ENCODE data around the gene LPP.
"Not testable (repeated sequence)": the region's sequence is repeated elsewhere in the genome, so short reads cannot be mapped to it uniquely, and the experiment has no call there.

LPP gene

GRCh38 chr3:188635258-188636042, 481.5 kb downstream of the LPP start:
- H3K4me3 ChIP-seq (ENCODE audit: control insufficient read depth, low read depth, low read length): no peak overlapping the region
- TF ChIP-seq CTCF (IDR thresholded peaks at IDR 0.05; ENCODE audit: control insufficient read depth, insufficient read depth, low read depth, low read length, missing control alignments): no peak
- DNase-seq (ENCODE audit: low read depth): peak; percentile 39

- not testable (repeated sequence) for DNase-seq (ENCODE audit: low read depth); H3K4me3 ChIP-seq (ENCODE audit: control insufficient read depth, low read depth, low read length)
Measured at GRCh38 chr3:188636292-188636691, 482.3 kb downstream of the LPP start.

- DNase-seq (ENCODE audit: low read depth): no peak
- no peak for TF ChIP-seq CTCF (IDR thresholded peaks at IDR 0.05; ENCODE audit: control insufficient read depth, insufficient read depth, low read depth, low read length, missing control alignments)
- H3K4me3 ChIP-seq (ENCODE audit: control insufficient read depth, low read depth, low read length): no peak overlapping the region
Measured at GRCh38 chr3:188641076-188641475, 487.1 kb downstream of the LPP start.

- no peak for TF ChIP-seq CTCF (IDR thresholded peaks at IDR 0.05; ENCODE audit: control insufficient read depth, insufficient read depth, low read depth, low read length, missing control alignments)
- H3K4me3 ChIP-seq (ENCODE audit: control insufficient read depth, low read depth, low read length): no peak overlapping the region
- no peak for DNase-seq (ENCODE audit: low read depth)
Measured at GRCh38 chr3:188643736-188644135, 489.8 kb downstream of the LPP start.

- DNase-seq (ENCODE audit: low read depth): no peak
- no peak for TF ChIP-seq CTCF (IDR thresholded peaks at IDR 0.05; ENCODE audit: control insufficient read depth, insufficient read depth, low read depth, low read length, missing control alignments)
Measured at GRCh38 chr3:188646592-188646991, 492.6 kb downstream of the LPP start.

GRCh38 chr3:188647237-188647636, 493.3 kb downstream of the LPP start:
- DNase-seq (ENCODE audit: low read depth): no peak
- TF ChIP-seq CTCF (IDR thresholded peaks at IDR 0.05; ENCODE audit: control insufficient read depth, insufficient read depth, low read depth, low read length, missing control alignments): no peak
- no peak overlapping the region for H3K4me3 ChIP-seq (ENCODE audit: control insufficient read depth, low read depth, low read length)

More at GRCh38 chr3:188646592-188646991, 492.6 kb downstream of the LPP start:
- no peak overlapping the region for H3K4me3 ChIP-seq (ENCODE audit: control insufficient read depth, low read depth, low read length)

- no peak overlapping the region for H3K4me3 ChIP-seq (ENCODE audit: control insufficient read depth, low read depth, low read length)
- DNase-seq (ENCODE audit: low read depth): no peak
- TF ChIP-seq CTCF (IDR thresholded peaks at IDR 0.05; ENCODE audit: control insufficient read depth, insufficient read depth, low read depth, low read length, missing control alignments): no peak
Measured at GRCh38 chr3:188649521-188649920, 495.6 kb downstream of the LPP start.

All from AG09309 (cell line).